Stimulated activated CD8-positive, alpha-beta memory T cell treated with anti-CD3 and anti-CD28 coated beads, Interleukin-4, amount 100 ng/mL, for 4 hours (primary cell): ENCODE data around the gene CD300LG.

Experiments used
- DNase-seq, 2 donors: peaks; one replicate each; pipeline ENCODE4 v3.0.0-alpha.2; 2020; ENCODE audit warnings: low read depth in 2 of 2, low spot score in 1 of 2

Gene CD300LG

DNA sequence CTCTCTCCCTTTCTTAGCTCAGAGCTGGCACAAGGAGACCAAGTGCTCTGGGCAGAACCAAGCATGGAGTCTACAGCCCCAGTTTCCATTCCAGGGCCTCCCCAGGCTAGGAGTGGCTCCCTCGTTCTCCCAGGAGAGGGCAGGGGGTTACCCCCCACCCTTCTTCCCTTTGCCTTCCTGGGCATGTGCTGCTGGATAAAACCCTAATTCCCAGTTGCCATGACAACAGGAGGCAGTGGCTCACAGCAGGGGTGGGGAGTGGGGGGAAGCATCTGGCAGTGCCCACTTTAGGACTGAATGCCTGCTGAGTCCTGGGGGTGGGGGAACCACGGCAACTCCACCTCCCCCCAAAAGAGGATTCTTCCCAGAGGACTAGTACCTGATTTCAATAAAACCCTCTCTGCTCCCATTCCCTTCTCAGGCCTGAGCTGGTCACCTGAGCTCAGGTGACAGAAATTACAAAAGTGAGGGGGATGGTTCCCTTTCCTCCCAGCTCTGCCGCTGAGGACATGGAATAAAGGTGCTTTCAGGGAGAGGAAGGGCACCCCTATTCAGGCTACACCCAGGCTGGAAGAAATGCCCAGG is 58.5 kb downstream of the CD300LG start:
- DNase-seq = no peak

DNA sequence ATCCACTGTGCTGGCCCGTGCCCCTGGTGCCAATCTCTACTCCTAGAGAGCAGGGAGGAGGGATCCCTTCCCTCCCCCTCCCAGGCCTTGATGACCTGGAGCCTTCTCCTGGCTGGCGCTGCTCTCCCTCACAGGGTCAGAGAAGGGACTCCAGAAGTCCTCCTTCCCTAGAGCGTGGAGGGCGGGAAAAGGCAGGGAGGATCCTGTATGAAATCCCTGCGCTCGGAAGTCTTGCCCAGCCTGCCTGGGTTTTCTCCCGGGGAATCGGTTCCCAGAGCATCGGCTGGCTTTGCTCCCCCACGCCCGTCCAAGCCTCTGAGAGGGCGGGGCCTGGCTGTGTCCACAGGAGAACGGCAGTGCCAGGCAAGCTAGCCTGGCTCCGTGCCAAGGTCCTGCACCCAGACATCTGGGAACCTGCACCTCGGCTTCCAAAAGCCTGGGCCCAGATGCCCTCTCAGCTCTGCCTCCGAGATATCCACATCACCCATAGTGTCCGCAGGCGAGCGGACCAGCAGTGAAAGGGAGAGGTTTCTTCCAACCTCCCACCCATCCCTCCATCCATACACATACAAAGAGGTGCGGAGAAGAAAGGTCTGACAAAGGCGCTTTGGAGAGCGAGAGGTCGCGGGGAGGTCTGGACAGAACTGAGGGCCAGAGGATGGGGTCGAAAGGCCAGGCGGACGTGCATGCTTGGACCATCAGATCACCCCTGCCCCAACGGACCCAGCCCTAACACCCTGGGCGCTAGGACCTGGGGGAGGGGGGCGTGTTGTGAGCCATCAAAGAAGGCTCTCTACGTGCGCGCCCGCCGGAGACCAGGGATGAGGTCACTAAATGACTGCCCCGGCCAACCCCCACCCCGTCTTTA is 59.2 kb downstream of the CD300LG start:
- no peak for DNase-seq

DNA sequence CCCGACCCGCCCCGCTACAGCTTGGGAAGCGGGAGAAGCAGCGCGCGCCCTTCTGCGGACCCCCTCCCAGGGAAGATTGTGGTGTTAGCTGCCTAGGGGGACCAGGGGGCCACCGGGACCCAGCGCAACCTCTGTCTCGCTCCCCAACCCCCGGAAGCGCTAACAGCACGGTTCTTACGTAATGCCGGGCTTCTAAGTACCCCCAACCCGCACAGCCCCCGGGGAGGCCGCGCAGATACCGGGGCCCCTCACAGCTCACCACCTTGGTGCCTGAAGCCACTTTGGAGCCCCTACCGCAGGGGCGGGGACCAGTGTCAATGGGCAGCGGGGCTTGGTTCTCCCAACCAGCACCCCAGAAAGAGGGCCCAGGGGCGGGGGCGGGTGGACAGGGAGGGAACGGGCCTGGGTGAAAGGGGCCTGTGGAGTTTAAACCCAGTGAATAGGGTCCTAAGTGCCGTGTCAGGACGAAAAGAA is 60.0 kb downstream of the CD300LG start:
- DNase-seq = no peak

DNA sequence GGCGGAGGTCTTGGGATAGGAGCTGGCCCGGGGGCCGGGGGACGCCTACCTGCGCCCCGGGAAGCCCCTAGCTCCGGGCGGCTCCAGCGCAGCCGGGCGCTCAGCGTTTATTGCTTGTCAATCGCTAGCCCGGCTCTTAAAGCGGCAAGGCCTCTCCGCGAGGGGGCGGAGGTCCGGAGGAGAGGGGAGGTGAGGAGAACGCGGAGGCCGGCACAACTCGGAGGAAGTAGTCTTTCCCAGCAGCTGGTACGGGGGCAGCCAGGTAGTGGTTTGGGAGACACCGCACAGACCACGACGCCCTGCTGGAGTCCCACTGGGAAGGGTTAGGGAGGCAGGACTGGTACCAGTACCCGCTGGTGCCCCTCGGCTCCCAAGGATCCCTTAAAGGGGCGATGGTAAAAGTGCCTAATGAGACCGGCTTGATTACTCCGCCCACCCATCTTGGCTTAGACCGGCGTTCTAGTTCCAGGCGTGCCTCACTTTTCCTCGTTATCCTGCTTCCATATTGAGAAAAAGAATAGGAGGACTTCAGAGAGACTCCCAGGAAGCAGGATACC is 60.5 kb downstream of the CD300LG start, which contains the start of gene MPP2:
Gene MPP2 (minus strand): TSS at position 112 of the 557 bp plus-strand sequence. CDS start 3,076 bp downstream, outside the sequence.
- no peak for DNase-seq

DNA sequence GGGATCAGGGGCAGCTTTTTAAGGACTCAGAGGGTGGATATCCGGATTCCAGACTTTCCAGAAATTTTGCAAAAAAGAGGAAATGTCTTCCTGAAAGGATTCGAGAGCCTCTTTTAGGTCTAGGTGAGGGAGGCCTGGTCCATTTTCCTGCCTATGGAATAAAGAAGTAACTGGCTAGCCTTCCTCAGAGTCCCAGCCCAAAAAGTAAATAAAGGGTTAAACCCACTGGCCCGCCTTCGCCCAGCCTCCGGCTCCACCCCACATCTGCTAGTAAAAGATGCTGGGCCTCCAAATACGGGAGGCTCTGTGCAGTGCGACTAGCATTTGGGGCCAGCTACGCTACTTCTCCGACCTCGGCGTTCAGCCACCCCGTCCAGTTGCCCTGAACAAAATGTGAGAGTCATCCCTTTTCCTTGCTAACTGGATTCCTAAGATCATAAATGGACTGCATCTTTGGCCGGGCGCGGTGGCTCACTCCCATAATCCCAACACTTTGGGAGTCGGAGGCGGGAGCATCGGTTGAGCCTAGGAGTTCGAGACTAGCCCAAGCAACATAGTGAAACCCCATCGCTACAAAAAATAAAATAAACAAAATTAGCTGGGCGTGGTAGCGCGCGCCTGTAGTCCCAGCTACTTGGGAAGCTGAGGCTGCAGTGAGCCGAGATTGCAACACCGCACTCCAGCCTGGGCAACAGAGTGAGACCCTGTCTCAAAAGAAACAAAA is 61.2 kb downstream of the CD300LG start:
- no peak for DNase-seq

DNA sequence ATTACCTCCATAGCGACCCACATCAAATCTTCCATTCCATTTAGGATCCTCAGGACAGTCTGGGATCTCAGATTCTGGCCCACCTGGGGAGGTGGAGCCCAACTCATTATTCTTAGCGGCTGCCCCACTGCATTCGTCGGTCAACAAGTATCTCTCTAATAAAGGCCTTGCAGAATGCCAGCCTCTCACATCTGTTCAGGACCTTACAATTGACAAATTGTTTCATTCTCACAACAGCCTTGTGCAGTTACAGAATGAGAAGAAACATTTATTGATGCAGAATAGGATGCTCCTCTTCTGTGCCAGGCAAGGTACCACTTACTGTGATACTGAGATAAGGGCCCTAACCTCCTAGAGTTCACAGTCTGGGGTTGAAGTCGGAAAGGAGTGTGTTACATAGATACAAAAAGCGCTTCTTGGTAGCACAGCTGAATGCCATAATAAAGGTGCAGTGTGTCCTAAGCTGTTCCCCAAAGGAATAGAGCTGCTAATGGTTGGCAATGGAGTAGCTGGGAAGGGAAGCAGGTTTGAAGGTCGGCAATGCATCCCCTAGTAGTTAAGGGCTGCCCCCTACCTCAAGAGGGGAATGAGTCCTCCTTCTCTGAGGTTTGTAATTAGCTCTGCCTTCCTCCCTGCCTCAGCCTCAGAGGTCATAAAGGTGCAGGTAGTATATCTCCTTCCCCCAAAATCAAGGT is 62.7 kb downstream of the CD300LG start:
- no peak for DNase-seq

DNA sequence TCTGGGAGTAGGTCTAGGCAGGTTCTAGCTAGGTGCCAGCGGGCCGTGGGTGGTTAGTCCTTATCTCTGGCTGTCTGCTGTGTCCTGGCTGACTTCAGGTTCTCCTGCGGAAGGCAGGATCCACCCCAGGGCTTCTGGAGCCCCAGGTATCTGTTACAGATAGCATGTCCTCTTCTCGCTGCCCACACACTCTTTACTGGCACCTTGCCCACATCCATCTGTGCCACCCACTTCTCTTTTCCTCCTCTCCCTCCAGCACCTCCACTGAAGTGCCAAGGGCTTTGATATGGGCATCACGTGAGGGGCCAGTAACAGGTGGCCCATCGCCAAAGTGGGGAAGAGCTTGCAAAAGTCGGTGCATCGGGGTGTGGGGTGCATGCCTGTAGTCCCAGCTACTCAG is 64.9 kb downstream of the CD300LG start:
- DNase-seq = no peak

DNA sequence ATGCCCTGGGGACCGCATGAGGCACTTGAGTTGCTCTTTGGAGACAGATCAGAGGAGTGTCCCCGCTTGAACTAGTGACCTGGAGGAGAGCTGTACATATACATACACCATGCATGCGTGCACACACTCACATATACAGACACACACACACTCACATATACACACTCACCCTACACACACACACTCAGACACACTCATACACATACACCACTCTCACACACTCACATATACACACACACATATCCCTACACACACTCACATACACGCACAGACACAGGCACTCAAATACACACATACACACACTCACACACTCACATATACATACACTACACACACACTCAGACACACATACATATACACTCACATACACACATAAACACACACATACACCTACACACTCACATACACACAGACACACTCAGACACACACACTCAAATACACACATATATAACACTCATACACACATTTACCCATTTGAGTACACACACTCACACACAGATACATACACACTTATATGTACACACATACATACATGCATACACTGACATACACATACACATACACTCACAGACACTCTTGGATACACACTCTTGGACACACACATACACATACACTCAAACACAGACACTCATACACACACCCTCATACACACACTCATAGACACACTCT is 65.8 kb downstream of the CD300LG start:
- DNase-seq = no peak
